Heart left ventricle (tissue), 13 donors: ENCODE results near the gene UBN2.

Source experiments
- CTCF ChIP-seq, 12 donors: fragments of 200-600 bp; sonication (generic) in 4 of 12; IDR thresholded peaks; one replicate each; pipeline versions ENCODE4 v1.5.0 to v1.8.0; 2018 to 2022; ENCODE audit warnings: antibody characterized with exemption in 12 of 12, mild to moderate bottlenecking in 5 of 12
- POLR2A ChIP-seq, 2 donors: fragments of 450-650 bp; IDR thresholded peaks; one replicate each; pipeline ENCODE4 v1.6.1; 2017; ENCODE audit warnings: antibody characterized with exemption in 2 of 2, mild to moderate bottlenecking in 2 of 2, moderate library complexity in 2 of 2
- donor health status: ischemic (EF 13 %, LVEDD 7.1; RV severe dilation, severe dysfunction).
- donor health status: DM: no; HTN: yes; CAD: no.
- donor health status: DM: no; HTN: no; CAD: no.
- donor health status: ischemic (EF 25% LVEDD 6.9; RV normal size, moderate dysfunction).
- donor health status: ischemic (EF 25% LVEDD 5.7; RV mildly dilated, moderate dysfunction).
- donor health status: ischemic (EF 35%, LVEDD 5.7; RV mildly dilated, moderate dysfunction).
- donor health status: nonischemic (EF 11% LVEDD 7.7; RV severe dilation, severe dysfunction).
- donor health status: DM: yes; HTN: yes; CAD: no.
- donor health status: PGD.
- donor health status: ischemic (EF 29% LVEDD 5.4; RV normal size, mild dysfunction).
- donor health status: nonischemic (EF 23%, LVEDD 6.1; RV moderate dilation, normal function).

DNA sequence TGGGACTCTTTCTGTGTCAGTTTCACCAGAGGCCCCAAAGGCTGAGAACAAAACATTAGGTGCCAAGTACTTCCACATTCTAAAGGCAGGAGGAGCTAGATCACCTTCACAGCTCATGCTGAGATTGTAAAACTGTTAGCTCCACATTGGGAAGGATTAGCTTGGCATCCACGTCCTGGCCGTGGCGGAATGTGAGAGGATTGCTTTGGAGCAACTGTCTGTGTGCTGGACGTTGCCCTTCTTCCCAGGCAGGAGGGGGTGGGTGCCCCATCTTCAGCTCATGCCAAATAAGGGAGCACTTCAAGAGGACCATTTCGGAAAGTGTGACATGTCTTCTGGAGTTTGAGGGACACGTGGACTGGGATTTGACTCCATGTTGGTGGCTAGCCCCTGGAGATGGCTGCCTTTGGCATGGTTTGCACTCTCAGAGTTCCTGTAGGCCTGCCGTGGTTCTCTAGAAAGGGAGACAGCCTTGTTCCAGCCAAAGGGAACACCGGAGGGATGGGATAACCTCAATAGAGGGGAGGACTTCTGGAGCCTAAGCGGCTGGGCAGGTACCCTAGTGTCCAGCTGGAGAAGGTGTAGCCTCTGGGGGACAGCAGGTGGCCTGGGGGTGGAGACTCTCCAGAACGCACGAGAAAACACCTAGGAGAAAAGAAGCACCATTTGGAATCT is 90.2 kb downstream of the UBN2 start:
- TF ChIP-seq CTCF (IDR thresholded peaks at IDR 0.05) = no peak
- TF ChIP-seq POLR2A (IDR thresholded peaks at IDR 0.05) = no peak
